AG08396 (cell line): ENCODE measurements around the gene AKAP14.
"Not testable (repeated sequence)": the region's sequence is repeated elsewhere in the genome, so short reads cannot be mapped to it uniquely, and the experiment has no call there.

Source experiments
- DNase-seq: peaks from one replicate; pipeline ENCODE4 v3.0.0; 2012; ENCODE audit warnings: low spot score, mixed read lengths

Gene AKAP14

GRCh38 chrX:119895843-119896326, at the start of gene AKAP14:
Gene AKAP14 (plus strand): TSS chrX:119895893. CDS start chrX:119903224, 7,331 bp downstream.
- DNase-seq = no peak

- DNase-seq = peak; percentile 92
Observed at GRCh38 chrX:119852382-119853353, 43.0 kb upstream of the AKAP14 start, which contains the start of gene UPF3B. Gene UPF3B (minus strand): TSS chrX:119852963. CDS start chrX:119852928, 35 bp downstream.

GRCh38 chrX:119853444-119853843, 42.2 kb upstream of the AKAP14 start:
- no peak for DNase-seq

- no peak for DNase-seq
Observed at GRCh38 chrX:119870626-119871131, 25.0 kb upstream of the AKAP14 start.

DNA sequence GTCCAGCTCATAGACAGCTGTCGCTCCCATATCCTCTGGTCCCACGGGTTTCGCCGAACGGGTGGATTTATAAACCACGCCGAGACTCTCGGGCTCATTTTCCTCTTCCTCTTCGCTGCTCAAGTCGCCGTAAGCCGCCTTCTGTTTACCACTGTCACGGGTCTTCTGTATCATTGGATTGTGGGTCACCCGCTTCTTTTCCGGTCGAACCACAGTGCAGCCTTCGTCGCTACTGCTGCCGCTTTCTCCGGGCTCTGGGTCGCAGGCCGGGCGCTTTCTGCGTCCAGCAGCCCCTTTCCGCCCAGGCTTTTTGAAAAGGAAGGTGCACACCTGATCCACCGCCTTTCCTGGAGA, 24.5 kb upstream of the AKAP14 start:
- no peak for DNase-seq

- peak; percentile 79 for DNase-seq
Observed at GRCh38 chrX:119871599-119872395, 23.9 kb upstream of the AKAP14 start, which contains the start of the genes NDUFA1 and RNF113A. Gene NDUFA1 (plus strand): TSS chrX:119871832. CDS start chrX:119871912, 80 bp downstream. Gene RNF113A (minus strand): TSS chrX:119871733. CDS start chrX:119871613, 120 bp downstream.

- DNase-seq = no peak
Observed at GRCh38 chrX:119878740-119879139, 17.0 kb upstream of the AKAP14 start.

DNA sequence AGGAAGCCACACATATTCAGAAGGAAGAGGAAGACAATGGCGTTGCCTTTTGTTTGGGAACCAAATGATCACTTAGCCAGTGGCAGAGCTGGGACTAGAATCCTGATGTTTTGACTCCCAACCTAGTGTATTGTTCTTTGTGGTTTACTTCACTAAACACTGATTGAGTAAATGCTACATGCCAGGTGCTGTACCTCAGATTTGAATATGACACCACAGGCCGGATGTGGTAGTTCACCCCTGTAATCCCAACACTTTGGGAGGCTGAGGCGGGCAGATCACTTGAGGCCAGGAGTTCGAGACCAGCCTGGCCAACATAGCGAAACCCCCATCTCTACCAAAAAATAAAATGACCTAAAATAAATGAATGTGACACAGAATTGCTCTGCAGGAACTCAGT, 15.6 kb upstream of the AKAP14 start:
- no peak for DNase-seq

DNA sequence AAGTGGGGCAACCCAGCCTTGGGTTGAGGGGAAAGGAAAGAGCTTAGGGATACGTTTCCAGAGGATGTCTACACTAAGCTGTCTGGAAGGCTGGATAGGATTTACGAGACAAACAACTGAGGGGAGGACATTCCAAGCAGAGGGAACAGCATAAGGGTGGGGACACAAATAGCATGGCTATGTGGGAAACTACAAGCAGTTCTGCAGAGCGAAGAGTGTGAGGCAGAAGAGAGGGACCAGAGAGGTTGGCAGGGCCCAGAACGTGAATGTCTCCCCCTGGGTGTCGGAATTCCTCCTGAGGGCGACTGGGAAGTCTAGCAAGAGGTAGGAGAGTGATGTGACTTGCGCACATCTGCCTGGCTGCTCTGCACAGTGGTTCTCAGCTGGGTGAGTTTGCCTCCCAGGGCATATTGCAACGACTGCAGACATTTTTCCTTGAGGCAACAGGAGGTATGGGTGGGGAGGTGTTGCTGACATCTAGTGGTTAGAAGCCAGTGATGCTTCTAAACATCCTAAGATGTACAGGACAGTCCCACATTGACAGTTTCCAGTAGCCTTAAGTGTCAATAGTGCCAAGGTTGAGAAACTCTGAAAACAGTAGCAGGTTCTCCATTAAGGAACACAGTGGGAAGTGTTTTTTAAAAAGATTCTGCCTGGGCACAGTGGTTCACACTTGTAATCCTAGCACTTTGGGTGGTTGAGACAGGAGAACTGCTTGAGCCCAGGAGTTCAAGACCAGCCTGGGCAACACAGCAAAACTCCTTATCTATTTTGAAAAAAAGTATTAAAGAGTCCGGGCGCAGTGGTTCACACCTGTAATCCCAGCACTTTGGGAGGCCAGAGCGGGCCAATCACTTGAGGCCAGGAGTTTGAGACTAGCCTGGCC, 14.9 kb upstream of the AKAP14 start:
- DNase-seq = peak; percentile 69

- no peak for DNase-seq
Observed at GRCh38 chrX:119885554-119886428, 9.9 kb upstream of the AKAP14 start.

- peak; percentile 67 for DNase-seq
Observed at GRCh38 chrX:119887721-119888425, 7.8 kb upstream of the AKAP14 start.

DNA sequence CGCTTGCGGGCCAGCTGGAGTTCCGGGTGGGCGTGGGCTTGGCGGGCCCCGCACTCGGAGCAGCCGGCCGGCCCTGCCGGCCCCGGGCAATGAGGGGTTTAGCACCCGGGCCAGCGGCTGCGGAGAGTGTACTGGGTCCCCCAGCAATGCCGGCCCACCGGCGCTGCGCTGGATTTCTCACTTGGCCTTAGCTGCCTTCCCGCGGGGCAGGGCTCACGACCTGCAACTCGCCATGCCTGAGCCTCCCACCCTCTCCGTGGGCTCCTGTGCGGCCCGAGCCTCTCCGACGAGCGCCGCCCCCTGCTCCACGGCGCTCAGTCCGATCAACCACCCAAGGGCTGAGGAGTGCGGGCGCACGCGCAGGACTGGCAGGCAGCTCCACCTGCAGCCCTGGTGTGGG, 5.1 kb upstream of the AKAP14 start:
- not testable (repeated sequence) for DNase-seq

GRCh38 chrX:119891961-119892692, 3.6 kb upstream of the AKAP14 start:
- not testable (repeated sequence) for DNase-seq

DNA sequence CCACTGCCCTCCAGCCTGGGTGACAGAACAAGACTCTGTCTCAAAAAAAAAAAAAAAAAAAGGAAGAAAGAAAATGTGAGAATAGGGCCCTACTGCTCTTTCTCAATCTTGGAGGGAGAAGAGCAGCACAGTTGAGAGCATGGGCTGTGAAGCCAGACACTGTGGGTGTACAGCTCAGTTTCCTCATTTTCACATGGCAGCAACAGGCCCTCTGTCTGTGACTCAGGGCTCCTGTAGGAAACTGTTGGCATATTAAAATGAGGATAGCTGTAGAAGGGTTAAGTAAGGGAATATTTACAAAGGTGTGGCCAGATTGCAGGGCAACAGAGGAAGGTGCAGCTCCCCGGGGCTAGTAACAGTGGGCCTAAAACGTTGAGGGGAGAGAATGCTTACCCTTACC, 3.4 kb downstream of the AKAP14 start:
- no peak for DNase-seq

DNA sequence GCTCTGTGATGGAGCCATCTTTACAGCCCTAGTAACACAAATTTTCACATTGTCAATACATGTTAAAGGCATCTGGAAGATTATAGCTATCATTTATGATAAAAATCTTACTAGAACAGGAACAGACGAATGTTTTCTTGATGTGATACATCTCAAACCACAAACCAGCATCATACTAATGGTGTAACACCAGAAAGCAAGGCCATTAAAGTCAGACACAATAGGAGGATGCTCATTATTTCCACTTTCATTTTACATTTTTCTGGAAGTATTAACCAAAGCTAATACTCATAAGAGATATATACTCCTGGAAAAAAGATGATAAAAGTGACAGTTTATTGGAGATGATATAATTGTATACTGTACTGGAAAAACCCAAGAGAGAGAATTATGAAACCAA, 5.3 kb downstream of the AKAP14 start:
- DNase-seq = no peak

- no peak for DNase-seq
Observed at GRCh38 chrX:119916310-119916709, 20.6 kb downstream of the AKAP14 start.

DNA sequence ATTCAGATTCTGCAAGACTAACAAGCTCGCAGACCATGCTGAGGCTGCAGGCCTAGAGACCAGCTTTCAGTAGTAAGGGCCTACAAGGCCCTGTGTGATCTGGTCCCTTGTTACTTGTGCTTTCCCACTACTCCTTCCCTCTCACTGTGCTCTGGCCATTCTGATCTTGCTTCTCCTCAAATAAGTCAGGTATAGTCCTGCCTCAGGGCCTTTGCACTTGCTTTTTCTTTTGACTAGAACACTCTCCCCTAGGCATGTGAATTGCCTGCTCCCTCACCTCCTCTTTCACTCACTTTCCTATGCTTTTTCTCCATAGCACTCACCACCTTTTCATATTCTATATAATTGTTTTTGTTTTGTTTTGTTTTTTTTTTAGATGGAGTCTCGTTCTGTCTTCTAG, 22.2 kb downstream of the AKAP14 start:
- DNase-seq = no peak

DNA sequence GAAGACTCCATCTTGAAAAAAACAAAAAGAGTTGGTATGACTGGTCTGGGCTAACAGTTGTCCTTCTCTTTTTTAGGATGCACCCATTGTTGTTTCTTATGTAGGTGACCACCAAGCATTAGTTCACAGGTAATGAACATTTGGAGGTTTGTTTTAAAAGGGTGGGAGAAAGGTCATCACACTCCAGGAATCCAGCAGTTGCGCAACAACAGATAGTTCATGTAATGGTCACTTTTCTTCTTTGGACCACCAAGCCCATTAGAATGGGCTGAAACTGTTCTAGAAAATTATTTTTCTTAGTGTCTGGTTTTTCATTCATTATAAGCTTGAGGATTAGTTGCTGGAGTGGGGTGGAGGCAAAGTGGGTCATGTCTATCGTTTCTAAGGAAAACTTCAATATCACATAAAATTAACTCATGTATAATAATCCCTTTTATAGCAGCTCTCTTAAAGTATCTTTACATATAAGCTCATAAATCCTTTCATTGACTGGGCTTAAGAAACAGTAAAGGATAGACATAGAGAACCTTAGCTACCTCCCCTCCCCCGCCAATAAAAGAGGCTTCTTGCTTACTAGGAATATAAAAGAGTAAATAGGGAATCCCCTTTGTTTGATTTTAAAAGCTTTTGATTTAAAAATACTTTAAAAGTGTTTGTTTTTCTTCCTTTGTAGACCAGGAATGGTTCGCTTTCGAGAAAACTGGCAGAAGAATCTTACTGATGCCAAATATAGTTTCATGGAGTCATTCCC, 24.3 kb downstream of the AKAP14 start:
- DNase-seq = no peak
